ENCODE measurements around the gene SLC17A1.
"Not testable (repeated sequence)": the region's sequence is repeated elsewhere in the genome, so short reads cannot be mapped to it uniquely, and the experiment has no call there.

Gene SLC17A1

DNA sequence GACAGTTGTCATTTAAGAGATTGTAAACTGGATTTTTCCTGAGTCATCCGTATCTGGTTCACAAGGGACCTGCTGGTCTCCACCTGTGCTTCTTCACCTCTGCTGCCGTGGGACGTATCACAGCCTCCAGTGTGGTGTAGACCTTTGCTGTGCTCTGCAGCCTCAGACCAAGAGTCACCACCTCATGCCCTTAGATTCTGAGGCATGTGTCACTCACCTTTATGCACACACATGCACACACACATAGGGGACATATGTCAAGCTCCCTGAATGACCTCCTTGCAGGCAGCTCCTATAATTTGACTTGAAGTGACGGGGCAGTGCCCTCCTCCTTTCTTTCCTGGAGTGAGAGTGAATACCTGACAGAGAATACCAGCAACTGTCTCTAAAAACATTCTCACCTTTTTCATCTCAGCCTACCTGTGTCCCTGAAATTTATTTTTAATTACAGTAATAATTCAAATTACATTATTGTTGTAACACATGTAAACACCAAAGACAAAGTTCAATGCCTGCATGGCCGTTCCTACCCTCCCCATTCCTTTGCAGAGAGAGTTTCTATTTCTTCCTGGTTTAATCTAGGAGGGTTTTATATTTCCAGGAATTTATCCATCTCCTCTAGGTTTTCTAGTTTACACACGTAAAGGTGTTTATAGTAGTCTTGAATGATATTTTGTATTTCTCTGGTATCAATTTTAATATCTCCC is 73.8 kb downstream of the SLC17A1 start:
- DNase-seq, result no peak

GRCh38 chr6:25756382-25757363 is 75.2 kb downstream of the SLC17A1 start:
- no peak for DNase-seq

- no peak for DNase-seq
These were observed 76.4 kb downstream of the SLC17A1 start for GRCh38 chr6:25755483-25755882.

DNA sequence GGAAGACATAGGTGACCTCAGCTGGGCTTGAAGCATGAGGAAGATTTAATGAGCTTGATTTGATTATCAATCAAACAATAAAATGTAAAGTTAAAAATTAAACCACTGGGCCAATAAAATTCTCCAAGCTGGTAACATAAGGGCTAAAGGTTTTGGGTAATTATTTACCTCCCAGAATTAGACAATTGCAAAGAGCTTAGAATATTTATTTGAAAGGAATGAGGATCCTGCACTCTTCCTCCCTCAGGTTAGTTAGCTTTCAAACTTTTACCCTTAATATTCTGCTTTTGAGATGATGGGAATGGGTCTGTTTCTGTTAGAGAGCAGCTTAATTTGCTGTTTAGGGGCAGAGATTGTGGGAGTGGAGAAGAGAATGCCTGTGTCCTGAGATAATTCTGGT is 77.3 kb downstream of the SLC17A1 start, which contains the start of gene SLC17A4:
Gene SLC17A4, plus strand, starts transcription at position 208 of the 400 bp plus-strand sequence. CDS start 7,221 bp downstream, outside the sequence.
- DNase-seq, result no peak

DNA sequence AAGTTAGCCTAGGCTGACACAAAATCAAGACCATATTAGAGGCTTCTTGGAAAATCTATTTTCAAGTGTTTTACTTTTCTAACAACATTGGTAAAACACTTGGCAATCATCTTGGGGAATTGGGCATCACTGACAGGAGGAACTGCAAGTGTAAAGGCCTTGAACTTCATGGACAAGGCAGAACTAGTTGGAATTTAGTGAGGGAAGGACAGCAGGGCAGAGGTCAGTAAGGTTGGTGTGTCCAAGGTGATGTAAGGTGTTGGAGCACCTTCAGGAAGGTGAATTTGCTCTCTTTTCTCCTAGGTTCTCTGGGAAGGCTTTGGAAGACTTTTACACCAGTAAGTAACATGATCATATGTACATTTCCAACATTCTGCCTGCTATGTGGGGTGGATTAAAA is 78.8 kb downstream of the SLC17A1 start:
- no peak for DNase-seq

GRCh38 chr6:25750906-25751305 is 80.9 kb downstream of the SLC17A1 start:
- DNase-seq, result no peak

- DNase-seq, result no peak
These were observed 82.0 kb downstream of the SLC17A1 start for GRCh38 chr6:25749837-25750236.

DNA sequence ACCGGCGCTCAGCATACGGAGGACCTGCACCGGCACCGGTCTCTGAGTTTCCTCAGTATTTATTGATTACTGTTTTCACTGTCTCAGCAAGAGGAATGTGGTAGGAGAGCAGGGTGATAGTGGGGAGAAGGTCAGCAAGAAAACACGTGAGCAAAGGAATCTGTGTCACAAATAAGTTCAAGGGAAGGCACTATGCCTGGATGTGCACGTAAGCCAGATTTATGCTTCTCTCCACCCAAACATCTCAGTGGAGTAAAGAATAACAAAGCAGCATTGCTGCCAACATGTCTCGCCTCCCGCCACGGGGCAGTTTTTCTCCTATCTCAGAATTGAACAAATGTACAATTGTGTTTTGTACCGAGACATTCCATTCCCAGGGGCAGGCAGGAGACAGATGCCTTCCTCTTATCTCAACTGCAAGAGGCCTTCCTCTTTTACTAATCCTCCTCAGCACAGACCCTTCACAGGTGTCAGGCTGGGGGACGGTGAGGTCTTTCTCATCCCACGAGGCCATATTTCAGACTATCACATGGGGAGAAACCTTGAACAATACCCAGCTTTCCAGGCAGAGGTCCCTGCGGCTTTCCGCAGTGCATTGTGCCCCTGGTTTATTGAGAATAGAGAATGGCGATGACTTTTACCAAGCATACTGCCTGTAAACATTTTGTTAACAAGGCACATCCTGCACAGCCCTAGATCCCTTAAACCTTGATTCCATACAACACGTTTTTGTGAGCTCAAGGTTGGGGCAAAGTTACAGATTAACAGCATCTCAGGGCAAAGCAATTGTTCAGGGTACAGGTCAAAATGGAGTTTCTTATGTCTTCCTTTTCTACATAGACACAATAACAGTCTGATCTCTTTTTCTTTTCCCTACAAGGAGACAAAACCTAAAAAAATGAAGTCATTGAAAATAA is 83.0 kb downstream of the SLC17A1 start:
- DNase-seq, result not testable (repeated sequence)

GRCh38 chr6:25748049-25748448 is 83.8 kb downstream of the SLC17A1 start:
- no peak for DNase-seq

DNA sequence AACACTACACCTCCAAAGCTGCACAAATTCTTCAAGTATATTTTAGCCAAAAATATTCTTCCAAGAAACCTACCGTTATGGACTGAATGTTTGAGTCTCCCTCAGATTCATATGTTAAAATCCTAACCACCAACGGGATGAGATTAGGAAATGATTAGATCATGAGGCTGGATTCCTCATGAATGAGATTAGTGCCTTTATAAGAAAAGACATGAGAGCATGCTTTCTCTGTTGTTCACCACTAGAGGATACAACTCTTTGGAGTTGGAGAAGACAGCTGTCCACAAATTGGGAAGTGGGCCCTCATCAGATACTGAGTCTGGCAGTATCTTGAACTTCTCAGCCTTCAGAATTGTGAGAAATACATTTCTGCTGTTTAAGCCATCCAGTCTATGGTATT is 84.4 kb downstream of the SLC17A1 start:
- DNase-seq, result no peak

DNA sequence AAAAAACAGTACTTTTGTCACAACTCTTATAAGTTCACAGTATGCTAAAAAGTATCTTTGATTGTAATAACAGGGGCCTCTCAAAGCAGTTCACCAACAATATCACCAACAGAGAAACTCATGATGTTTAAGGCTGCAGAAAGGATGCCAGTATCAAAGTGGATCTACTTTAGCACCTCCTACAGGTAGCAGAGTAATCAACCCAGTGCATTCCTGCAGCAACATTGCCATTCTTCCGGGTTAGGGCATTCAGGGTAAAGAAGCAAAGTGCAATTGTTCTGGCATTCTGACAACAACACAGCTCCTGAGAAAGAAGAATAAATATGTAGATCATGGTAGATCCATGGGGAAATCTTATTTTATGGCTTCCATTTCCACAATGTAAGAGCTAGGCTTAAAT is 84.9 kb downstream of the SLC17A1 start:
- no peak for DNase-seq

DNA sequence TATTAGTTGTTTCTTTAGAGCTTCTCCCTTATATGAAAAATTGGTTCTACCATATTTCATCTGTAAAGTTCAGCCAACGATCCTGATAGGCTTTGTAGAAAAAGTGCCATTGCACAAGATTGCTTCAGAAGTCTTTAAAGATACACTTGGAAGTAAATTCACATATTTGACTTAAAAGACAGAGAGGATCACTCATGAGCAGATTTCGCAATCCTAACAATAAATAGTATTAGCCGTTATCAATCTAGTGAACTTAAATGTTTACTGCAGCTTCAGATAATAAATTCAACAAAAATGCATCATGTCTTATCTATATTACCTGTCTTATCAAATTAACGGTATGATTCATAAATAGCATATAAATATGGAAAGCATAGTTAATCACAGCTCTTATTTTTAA is 86.0 kb downstream of the SLC17A1 start:
- DNase-seq, result no peak

- no peak for DNase-seq
These were observed 88.0 kb downstream of the SLC17A1 start for GRCh38 chr6:25743868-25744267.

- DNase-seq, result no peak
These were observed 96.6 kb downstream of the SLC17A1 start for GRCh38 chr6:25735261-25735660.

Measured in anterior cingulate cortex (tissue), 58 donors.